MM.1S (cell line): ENCODE results near the gene SLC25A11.

Experiments used
- EZH2 ChIP-seq: fragments of 300-600 bp; sonication (generic); optimal IDR thresholded peaks from 2 replicates; pipeline ENCODE3; 2017; ENCODE audit warnings: low read depth, mild to moderate bottlenecking, antibody characterized with exemption, low read length, mixed read lengths
- EZH2phosphoT487 ChIP-seq: fragments of 300-600 bp; sonication (generic); IDR thresholded peaks from 2 replicates; pipeline ENCODE4 v1.6.1; 2018; ENCODE audit warnings: antibody characterized with exemption, low read length
- TF ChIP-seq, protein P1 (sequence below): fragments of 300-600 bp; sonication (generic); IDR thresholded peaks from 2 replicates; pipeline ENCODE4 v1.5.1; 2016; ENCODE audit warnings: antibody characterized with exemption, low read length, mixed read lengths

DNA sequence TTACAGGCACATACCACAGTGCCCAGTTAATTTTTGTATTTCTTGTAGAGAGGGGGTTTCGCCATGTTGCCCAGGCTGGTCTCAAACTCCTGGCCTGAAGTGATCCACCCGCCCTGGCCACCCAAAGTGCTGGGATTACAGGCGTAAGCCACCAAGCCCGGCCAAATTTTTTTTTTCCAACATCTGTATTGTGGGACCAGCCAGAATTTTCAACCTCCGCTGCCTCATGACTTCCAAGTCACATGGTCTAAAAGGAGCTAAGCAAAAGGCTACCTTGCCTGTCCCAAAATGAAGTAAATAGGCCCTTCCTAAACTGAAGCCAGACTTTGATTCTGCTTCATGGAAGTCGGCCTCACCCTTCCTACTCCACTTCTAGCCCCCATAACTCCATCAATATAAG lies 32.0 kb upstream of the SLC25A11 start:
- TF ChIP-seq, protein P1, sequence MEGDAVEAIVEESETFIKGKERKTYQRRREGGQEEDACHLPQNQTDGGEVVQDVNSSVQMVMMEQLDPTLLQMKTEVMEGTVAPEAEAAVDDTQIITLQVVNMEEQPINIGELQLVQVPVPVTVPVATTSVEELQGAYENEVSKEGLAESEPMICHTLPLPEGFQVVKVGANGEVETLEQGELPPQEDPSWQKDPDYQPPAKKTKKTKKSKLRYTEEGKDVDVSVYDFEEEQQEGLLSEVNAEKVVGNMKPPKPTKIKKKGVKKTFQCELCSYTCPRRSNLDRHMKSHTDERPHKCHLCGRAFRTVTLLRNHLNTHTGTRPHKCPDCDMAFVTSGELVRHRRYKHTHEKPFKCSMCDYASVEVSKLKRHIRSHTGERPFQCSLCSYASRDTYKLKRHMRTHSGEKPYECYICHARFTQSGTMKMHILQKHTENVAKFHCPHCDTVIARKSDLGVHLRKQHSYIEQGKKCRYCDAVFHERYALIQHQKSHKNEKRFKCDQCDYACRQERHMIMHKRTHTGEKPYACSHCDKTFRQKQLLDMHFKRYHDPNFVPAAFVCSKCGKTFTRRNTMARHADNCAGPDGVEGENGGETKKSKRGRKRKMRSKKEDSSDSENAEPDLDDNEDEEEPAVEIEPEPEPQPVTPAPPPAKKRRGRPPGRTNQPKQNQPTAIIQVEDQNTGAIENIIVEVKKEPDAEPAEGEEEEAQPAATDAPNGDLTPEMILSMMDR: no peak
- no peak for TF ChIP-seq EZH2phosphoT487
- no peak for TF ChIP-seq EZH2
